ENCODE data around the gene LY86.

DNA sequence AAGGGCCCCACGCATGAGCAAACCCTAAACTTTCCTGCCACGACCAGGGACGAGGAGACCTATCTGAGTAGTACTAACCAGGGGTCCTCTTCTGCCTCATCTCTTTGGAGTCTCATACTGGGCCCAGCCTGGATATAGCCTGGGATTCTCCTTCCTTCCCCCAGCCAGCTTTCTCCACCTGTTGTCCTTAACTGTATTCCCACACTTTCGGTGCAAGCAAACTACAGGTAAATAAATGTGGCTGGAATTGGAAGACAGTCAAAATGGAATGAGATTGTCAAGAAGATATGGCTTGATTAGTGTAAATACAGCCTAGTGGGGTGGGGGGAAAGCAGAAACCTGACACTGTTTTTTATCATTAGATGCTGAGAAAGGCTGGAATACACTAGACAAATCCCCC is 23.5 kb upstream of the LY86 start:
- no peak for TF ChIP-seq CTCF (IDR thresholded peaks at IDR 0.05)
- no peak for TF ChIP-seq POLR2A (IDR thresholded peaks at IDR 0.05)

Measured in thyroid gland (tissue), 4 donors.